ENCODE measurements around the gene RAB11FIP3.
A peak's percentile ranks its signal among the peaks of the same experiment; 100 is the strongest.
"Not testable (repeated sequence)": the region's sequence is repeated elsewhere in the genome, so short reads cannot be mapped to it uniquely, and the experiment has no call there.

The RAB11FIP3 gene

GRCh38 chr16:405548-406506 is 19.6 kb upstream of the RAB11FIP3 start:
- no peaks in the 10 kb centered on the region for H3K4me1 ChIP-seq (ENCODE audit: control insufficient read depth, insufficient read depth, low read length, unreplicated experiment)
- no peak overlapping the region for H2AFZ ChIP-seq (ENCODE audit: low read length, unreplicated experiment)
- H3K36me3 ChIP-seq (ENCODE audit: insufficient read depth, low read length) = no peaks in the 10 kb centered on the region
- peaks cover 3% of the 10 kb centered on the region for H3K79me2 ChIP-seq (ENCODE audit: control insufficient read depth, insufficient read depth, low read length, unreplicated experiment)
- H3K27me3 ChIP-seq (ENCODE audit: insufficient read depth, low read length) = no peaks in the 10 kb centered on the region
- H3K4me3 ChIP-seq (ENCODE audit: low read depth, low read length) = no peak overlapping the region
- no peak overlapping the region for H3K27ac ChIP-seq (ENCODE audit: low read depth, low read length)

GRCh38 chr16:407253-407652 is 18.2 kb upstream of the RAB11FIP3 start:
- Histone ChIP-seq H3K36me3 (ENCODE audit: insufficient read depth, low read length) (no peaks in the 10 kb centered on the region), H3K4me1 (ENCODE audit: control insufficient read depth, insufficient read depth, low read length, unreplicated experiment) (no peaks in the 10 kb centered on the region), H3K27ac (ENCODE audit: low read depth, low read length) (no peak overlapping the region), H3K79me2 (ENCODE audit: control insufficient read depth, insufficient read depth, low read length, unreplicated experiment) (peaks cover 3% of the 10 kb centered on the region), H2AFZ (ENCODE audit: low read length, unreplicated experiment) (no peak overlapping the region), H3K4me3 (ENCODE audit: low read depth, low read length) (no peak overlapping the region), H3K27me3 (ENCODE audit: insufficient read depth, low read length) (no peaks in the 10 kb centered on the region)

GRCh38 chr16:410516-411178 is 14.8 kb upstream of the RAB11FIP3 start:
- Histone ChIP-seq H3K4me3 (ENCODE audit: low read depth, low read length) (no peak overlapping the region), H2AFZ (ENCODE audit: low read length, unreplicated experiment) (no peak overlapping the region), H3K27ac (ENCODE audit: low read depth, low read length) (no peak overlapping the region), H3K36me3 (ENCODE audit: insufficient read depth, low read length) (no peaks in the 10 kb centered on the region), H3K4me1 (ENCODE audit: control insufficient read depth, insufficient read depth, low read length, unreplicated experiment) (no peaks in the 10 kb centered on the region), H3K79me2 (ENCODE audit: control insufficient read depth, insufficient read depth, low read length, unreplicated experiment) (no peaks in the 10 kb centered on the region), H3K27me3 (ENCODE audit: insufficient read depth, low read length) (no peaks in the 10 kb centered on the region)

GRCh38 chr16:411576-412265 is 13.7 kb upstream of the RAB11FIP3 start:
- no peak overlapping the region for H3K4me3 ChIP-seq (ENCODE audit: low read depth, low read length)
- no peaks in the 10 kb centered on the region for H3K4me1 ChIP-seq (ENCODE audit: control insufficient read depth, insufficient read depth, low read length, unreplicated experiment)
- no peak overlapping the region for H2AFZ ChIP-seq (ENCODE audit: low read length, unreplicated experiment)
- no peaks in the 10 kb centered on the region for H3K36me3 ChIP-seq (ENCODE audit: insufficient read depth, low read length)
- H3K27me3 ChIP-seq (ENCODE audit: insufficient read depth, low read length) = no peaks in the 10 kb centered on the region
- H3K27ac ChIP-seq (ENCODE audit: low read depth, low read length) = no peak overlapping the region
- no peaks in the 10 kb centered on the region for H3K79me2 ChIP-seq (ENCODE audit: control insufficient read depth, insufficient read depth, low read length, unreplicated experiment)

GRCh38 chr16:414395-415169 is 10.9 kb upstream of the RAB11FIP3 start:
- no peaks in the 10 kb centered on the region for H3K4me1 ChIP-seq (ENCODE audit: control insufficient read depth, insufficient read depth, low read length, unreplicated experiment)
- H3K36me3 ChIP-seq (ENCODE audit: insufficient read depth, low read length) = no peaks in the 10 kb centered on the region
- no peaks in the 10 kb centered on the region for H3K79me2 ChIP-seq (ENCODE audit: control insufficient read depth, insufficient read depth, low read length, unreplicated experiment)
- H3K27ac ChIP-seq (ENCODE audit: low read depth, low read length) = no peak overlapping the region
- no peaks in the 10 kb centered on the region for H3K27me3 ChIP-seq (ENCODE audit: insufficient read depth, low read length)
- H2AFZ ChIP-seq (ENCODE audit: low read length, unreplicated experiment) = no peak overlapping the region
- no peak overlapping the region for H3K4me3 ChIP-seq (ENCODE audit: low read depth, low read length)

- not testable (repeated sequence) for H3K79me2 ChIP-seq (ENCODE audit: control insufficient read depth, insufficient read depth, low read length, unreplicated experiment); H3K36me3 ChIP-seq (ENCODE audit: insufficient read depth, low read length); H3K4me1 ChIP-seq (ENCODE audit: control insufficient read depth, insufficient read depth, low read length, unreplicated experiment); H3K27me3 ChIP-seq (ENCODE audit: insufficient read depth, low read length); H3K27ac ChIP-seq (ENCODE audit: low read depth, low read length); H2AFZ ChIP-seq (ENCODE audit: low read length, unreplicated experiment); H3K4me3 ChIP-seq (ENCODE audit: low read depth, low read length)
Measured at GRCh38 chr16:415170-415498, 10.3 kb upstream of the RAB11FIP3 start.

GRCh38 chr16:422179-422578 is 3.3 kb upstream of the RAB11FIP3 start:
- not testable (repeated sequence) for H3K27ac ChIP-seq (ENCODE audit: low read depth, low read length); H3K27me3 ChIP-seq (ENCODE audit: insufficient read depth, low read length); H3K4me3 ChIP-seq (ENCODE audit: low read depth, low read length); H3K36me3 ChIP-seq (ENCODE audit: insufficient read depth, low read length); H2AFZ ChIP-seq (ENCODE audit: low read length, unreplicated experiment)
- Histone ChIP-seq H3K4me1 (ENCODE audit: control insufficient read depth, insufficient read depth, low read length, unreplicated experiment) (peaks cover 15% of the 10 kb centered on the region), H3K79me2 (ENCODE audit: control insufficient read depth, insufficient read depth, low read length, unreplicated experiment) (peaks cover 11% of the 10 kb centered on the region)

GRCh38 chr16:424033-424622 is 1.3 kb upstream of the RAB11FIP3 start:
- Histone ChIP-seq H3K4me1 (ENCODE audit: control insufficient read depth, insufficient read depth, low read length, unreplicated experiment) (peaks cover 30% of the 10 kb centered on the region), H3K27me3 (ENCODE audit: insufficient read depth, low read length) (no peaks in the 10 kb centered on the region), H3K4me3 (ENCODE audit: low read depth, low read length) (peak overlapping the region; percentile 88), H3K36me3 (ENCODE audit: insufficient read depth, low read length) (no peaks in the 10 kb centered on the region), H3K27ac (ENCODE audit: low read depth, low read length) (peak overlapping the region; percentile 90), H3K79me2 (ENCODE audit: control insufficient read depth, insufficient read depth, low read length, unreplicated experiment) (peaks cover 30% of the 10 kb centered on the region), H2AFZ (ENCODE audit: low read length, unreplicated experiment) (peak overlapping the region; percentile 92)

- H3K4me1 ChIP-seq (ENCODE audit: control insufficient read depth, insufficient read depth, low read length, unreplicated experiment) = peaks cover 30% of the 10 kb centered on the region
- no peaks in the 10 kb centered on the region for H3K27me3 ChIP-seq (ENCODE audit: insufficient read depth, low read length)
- H2AFZ ChIP-seq (ENCODE audit: low read length, unreplicated experiment) = peak overlapping the region; percentile 92
- no peaks in the 10 kb centered on the region for H3K36me3 ChIP-seq (ENCODE audit: insufficient read depth, low read length)
- peak overlapping the region; percentile 90 for H3K27ac ChIP-seq (ENCODE audit: low read depth, low read length)
- peak overlapping the region; percentile 88 for H3K4me3 ChIP-seq (ENCODE audit: low read depth, low read length)
- H3K79me2 ChIP-seq (ENCODE audit: control insufficient read depth, insufficient read depth, low read length, unreplicated experiment) = peaks cover 32% of the 10 kb centered on the region
Measured at GRCh38 chr16:424623-425081, 797 bp upstream of the RAB11FIP3 start.

- H2AFZ ChIP-seq (ENCODE audit: low read length, unreplicated experiment) = peak overlapping the region; percentile 92
- no peaks in the 10 kb centered on the region for H3K27me3 ChIP-seq (ENCODE audit: insufficient read depth, low read length)
- no peaks in the 10 kb centered on the region for H3K36me3 ChIP-seq (ENCODE audit: insufficient read depth, low read length)
- peaks cover 30% of the 10 kb centered on the region for H3K4me1 ChIP-seq (ENCODE audit: control insufficient read depth, insufficient read depth, low read length, unreplicated experiment)
- H3K79me2 ChIP-seq (ENCODE audit: control insufficient read depth, insufficient read depth, low read length, unreplicated experiment) = peaks cover 41% of the 10 kb centered on the region
- H3K27ac ChIP-seq (ENCODE audit: low read depth, low read length) = peak overlapping the region; percentile 90; the same call in 1 of the 2 replicates
- peak overlapping the region; percentile 91 for H3K4me3 ChIP-seq (ENCODE audit: low read depth, low read length)
Measured at GRCh38 chr16:425740-426114, 278 bp downstream of the RAB11FIP3 start.
